Urinary bladder (tissue), 4 donors: ENCODE results near the gene SCN4A. TPM values are rescaled to one million over a fixed set of nuclear protein-coding genes. Genes with fewer than 3 reads are reported as not detected.

ENCODE experiments used
- DNase-seq: peaks from one replicate; pipeline ENCODE4 v3.0.0-alpha.2; 2015; ENCODE audit errors: extremely low spot score
- H3K27ac ChIP-seq: one replicate; pipeline ENCODE4 v1.5.1; 2013; ENCODE audit warnings: low read depth, mild to moderate bottlenecking, moderate library complexity
- H3K36me3 ChIP-seq: one replicate; pipeline ENCODE4 v1.6.1; 2013; ENCODE audit warnings: mild to moderate bottlenecking, moderate library complexity; ENCODE audit not compliant: insufficient read depth
- H3K4me1 ChIP-seq: one replicate; pipeline ENCODE4 v1.6.1; 2013; ENCODE audit warnings: mild to moderate bottlenecking, moderate library complexity; ENCODE audit not compliant: insufficient read depth
- H3K4me3 ChIP-seq: one replicate; pipeline ENCODE4 v1.5.1; 2013; ENCODE audit warnings: low read depth, low read length
- WGBS: extraction: QIAGEN DNeasy Blood & Tissue Kit; methylation state at CpG from one replicate; pipeline ENCODE4 v1.1.7; 2013; 5-methylcytosine and 5-hydroxymethylcytosine counted together
- polyA plus RNA-seq: library from polyadenylated mRNA; stranded (reverse); fragments of 200-250 nt; gene quantifications from one replicate; pipeline ENCODE4 v1.2.3, GENCODE V29; 2013
- total RNA-seq: library from RNA; depleted of rRNA; stranded (reverse); fragments of >200 nt; gene quantifications from one replicate; pipeline ENCODE4 v1.2.3, GENCODE V29; 2014
- donor health status: healthy with polysubstance abuse.
- donor health status: healthy.

The SCN4A gene
- total and polyA plus RNA-seq, 2 donors = 0.65 to 1.6 TPM

DNA sequence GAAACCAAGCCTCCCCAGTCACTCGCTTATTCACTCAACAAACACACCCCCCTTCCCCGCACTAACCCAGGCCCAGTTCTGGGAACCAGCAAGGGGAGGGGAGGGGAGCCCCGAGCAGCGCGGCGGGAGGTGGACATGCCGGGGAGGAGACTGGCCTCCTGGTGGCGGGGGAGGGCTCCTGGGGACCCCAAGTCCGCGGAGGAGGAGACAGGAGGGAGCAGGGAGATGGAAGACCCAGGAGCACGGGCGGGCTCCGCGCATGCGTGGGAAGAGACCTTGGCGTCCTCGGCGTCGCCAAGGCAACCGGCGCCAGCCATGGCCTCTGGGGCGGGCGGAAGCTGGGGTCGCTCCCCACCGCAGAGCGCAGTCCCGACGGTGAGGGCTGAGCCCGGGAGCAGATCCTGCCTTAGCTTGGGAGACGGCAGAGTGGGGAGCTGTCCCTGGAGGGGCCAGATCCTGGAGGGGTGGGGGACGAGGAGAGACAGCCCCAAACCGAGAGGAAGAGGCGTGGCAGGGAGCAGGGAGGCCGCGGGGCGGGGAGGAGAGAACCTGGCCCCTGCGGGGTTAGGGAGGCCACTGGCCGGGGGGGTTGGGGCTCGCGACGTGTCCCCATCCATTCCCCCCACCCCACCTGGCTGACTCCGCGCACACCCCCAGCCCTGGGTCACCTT lies 25.5 kb upstream of the SCN4A start, which contains the start of gene PRR29:
PRR29 (plus strand) TSS at position 302 of the 671 bp plus-strand sequence; CDS start at position 316, 14 bp downstream.
- Histone ChIP-seq H3K36me3 (no peaks in the 10 kb centered on the region), H3K4me1 (no peaks in the 10 kb centered on the region), H3K27ac (no peak within 1 kb of the TSS), H3K4me3 (peak within 1 kb of the TSS; percentile 49)
- 1% methylated on average over 43 of the region's 43 CpGs for WGBS
- DNase-seq = no peak

DNA sequence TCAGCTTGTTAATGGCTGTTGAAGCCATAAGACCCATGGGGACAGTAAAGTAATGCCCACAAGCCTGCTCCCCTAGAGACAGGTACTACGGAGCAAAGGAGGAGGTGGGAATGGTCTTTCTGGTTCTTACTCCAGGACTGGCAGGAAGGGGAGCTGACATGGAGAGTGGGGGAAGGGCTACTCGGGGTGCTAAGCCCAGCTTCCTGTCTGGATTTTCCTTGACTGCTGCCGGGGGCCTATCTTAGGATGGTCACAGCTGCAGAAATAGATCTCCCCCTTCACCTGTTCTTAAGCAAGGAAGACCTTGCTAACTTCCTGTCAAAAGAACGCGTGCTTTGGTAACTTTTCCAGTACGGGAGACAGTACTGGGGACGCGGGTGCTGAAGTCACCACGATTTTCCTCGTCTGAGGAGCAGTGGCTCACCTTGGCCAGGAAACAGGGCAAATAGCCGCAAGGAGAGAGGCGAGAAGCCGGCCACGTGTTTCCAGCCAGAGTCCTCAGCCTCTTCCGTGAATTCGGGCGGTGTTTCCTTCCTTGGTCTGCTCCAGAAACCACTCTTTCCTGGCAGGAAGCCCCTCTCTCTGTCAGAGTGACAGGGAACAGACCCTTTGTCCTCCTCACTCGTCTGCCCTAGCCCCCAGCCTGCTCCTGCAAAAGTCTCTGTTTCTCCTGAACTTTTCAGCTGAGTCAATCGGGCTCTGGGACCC lies 24.8 kb upstream of the SCN4A start:
- Histone ChIP-seq H3K27ac (no peak overlapping the region), H3K4me3 (peak overlapping the region; percentile 49), H3K36me3 (no peaks in the 10 kb centered on the region), H3K4me1 (no peaks in the 10 kb centered on the region)
- DNase-seq = no peak
- 17% methylated on average over 19 of the region's 19 CpGs for WGBS

DNA sequence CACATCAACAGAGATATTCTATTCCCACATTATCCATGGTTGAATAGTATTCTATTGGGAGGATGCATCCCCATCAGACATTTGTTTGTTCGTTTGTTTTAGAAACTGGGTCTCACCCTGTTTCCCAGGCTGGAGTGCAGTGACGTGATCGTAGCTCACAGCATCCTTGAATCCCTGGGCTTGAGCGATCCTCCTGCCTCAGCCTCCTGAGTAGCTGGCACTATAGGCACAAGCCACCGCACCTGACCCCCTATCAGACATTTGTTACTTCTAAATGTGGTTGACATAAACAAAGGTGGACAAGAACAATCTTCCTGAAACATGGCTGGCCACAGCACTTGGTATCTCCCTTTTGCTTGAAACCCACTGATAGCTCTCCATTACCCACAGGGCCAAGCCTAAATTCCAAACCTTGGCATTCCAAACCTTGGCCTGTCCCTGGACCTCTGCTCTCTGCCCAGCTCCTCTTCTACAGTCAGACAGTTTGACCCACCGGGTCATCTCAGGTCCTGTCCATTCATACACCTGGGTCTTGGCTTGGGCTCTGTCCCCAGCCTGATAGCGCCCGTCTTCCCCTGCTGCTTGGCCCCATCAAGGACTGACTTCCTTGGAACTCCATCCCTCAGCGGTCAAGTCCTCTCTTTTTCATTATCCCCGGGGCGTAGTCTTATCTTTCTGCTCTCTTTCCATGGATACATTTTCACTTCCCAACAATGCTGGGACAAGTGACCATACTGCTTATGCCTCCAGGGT lies 23.9 kb upstream of the SCN4A start:
- Histone ChIP-seq H3K4me1 (no peaks in the 10 kb centered on the region), H3K27ac (no peak overlapping the region), H3K36me3 (no peaks in the 10 kb centered on the region), H3K4me3 (no peak overlapping the region)
- DNase-seq = no peak
- 94% methylated on average over 11 of the region's 11 CpGs for WGBS

GRCh38 chr17:63995626-63996025 lies 22.9 kb upstream of the SCN4A start:
- no peak for DNase-seq
- H3K4me1 ChIP-seq = no peaks in the 10 kb centered on the region
- 85% methylated on average over 5 of the region's 5 CpGs for WGBS

DNA sequence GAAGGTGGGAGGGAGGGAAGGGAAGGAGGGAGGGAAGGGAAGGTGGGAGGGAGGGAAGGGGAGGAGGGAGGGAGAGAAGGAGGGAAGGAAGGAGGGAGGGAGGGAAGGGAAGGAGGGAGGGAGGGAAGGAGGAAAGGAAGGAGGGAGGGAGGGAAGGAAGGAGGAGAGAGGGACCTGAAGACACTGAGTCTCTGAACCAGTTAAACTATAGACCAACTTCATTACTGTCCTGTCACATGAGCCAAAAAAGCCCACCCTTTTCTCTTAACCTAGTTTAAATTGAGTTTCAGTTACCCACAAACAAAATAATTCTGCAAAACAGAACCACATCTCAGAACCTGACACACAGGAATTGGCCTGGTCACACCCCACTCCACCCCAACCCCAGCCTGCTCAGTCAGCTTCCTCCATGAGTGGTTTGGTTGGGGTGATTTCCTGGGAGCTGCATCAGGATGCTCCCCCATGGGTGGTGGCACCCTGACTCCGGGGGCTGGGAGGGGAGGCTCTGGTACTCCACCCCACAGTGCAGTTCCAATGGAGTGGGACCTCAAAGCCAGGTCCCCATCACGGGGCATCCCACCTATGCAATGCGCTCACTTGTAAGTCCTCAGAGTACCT lies 20.8 kb upstream of the SCN4A start:
- 83% methylated on average over 3 of the region's 3 CpGs for WGBS
- H3K4me1 ChIP-seq = no peaks in the 10 kb centered on the region
- DNase-seq = no peak
- H3K4me3 ChIP-seq = no peak overlapping the region
- no peaks in the 10 kb centered on the region for H3K36me3 ChIP-seq
- H3K27ac ChIP-seq = no peak overlapping the region

More at GRCh38 chr17:63995626-63996025, 22.9 kb upstream of the SCN4A start:
- no peak overlapping the region for H3K27ac ChIP-seq
- H3K4me3 ChIP-seq = no peak overlapping the region
- H3K36me3 ChIP-seq = no peaks in the 10 kb centered on the region

- DNase-seq = no peak
- Histone ChIP-seq H3K27ac (no peak overlapping the region), H3K36me3 (no peaks in the 10 kb centered on the region), H3K4me1 (no peaks in the 10 kb centered on the region), H3K4me3 (no peak overlapping the region)
- WGBS = 80% methylated on average over 11 of the region's 11 CpGs
Observed at GRCh38 chr17:63991611-63992010, 18.9 kb upstream of the SCN4A start.

DNA sequence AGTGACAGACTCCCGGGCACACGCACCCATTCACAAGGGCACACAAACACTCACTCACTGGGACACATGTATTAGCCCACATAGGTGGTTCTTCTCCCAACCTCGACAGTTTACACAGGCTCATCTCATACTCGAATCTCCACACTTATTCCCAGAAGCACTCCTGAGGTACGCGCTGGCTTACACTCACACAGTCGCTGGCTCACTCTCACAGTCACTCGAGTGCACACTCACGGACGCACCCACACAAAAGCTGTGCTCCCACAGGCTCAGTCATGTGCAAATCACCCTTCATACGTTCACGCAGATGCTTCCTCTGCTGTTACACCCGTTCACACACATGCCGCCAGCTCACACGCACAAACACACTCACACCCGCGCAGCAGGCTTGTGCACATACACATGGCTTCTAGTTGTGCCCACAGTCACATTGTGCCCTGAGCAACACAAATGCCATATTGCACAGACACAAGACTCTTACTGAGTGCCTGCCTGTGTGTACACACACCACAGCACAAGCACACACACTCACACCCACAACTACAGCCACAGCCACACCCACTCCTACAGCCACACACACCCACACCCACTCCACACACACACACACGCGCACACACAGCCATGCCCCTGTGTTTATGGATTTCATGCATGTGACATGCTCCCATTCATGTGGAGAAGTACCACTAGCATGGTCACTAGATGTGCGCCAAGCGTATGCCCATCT lies 17.1 kb upstream of the SCN4A start:
- H3K4me3 ChIP-seq = no peak overlapping the region
- no peak overlapping the region for H3K27ac ChIP-seq
- no peaks in the 10 kb centered on the region for H3K4me1 ChIP-seq
- WGBS = 90% methylated on average over 21 of the region's 21 CpGs
- no peaks in the 10 kb centered on the region for H3K36me3 ChIP-seq
- no peak for DNase-seq

DNA sequence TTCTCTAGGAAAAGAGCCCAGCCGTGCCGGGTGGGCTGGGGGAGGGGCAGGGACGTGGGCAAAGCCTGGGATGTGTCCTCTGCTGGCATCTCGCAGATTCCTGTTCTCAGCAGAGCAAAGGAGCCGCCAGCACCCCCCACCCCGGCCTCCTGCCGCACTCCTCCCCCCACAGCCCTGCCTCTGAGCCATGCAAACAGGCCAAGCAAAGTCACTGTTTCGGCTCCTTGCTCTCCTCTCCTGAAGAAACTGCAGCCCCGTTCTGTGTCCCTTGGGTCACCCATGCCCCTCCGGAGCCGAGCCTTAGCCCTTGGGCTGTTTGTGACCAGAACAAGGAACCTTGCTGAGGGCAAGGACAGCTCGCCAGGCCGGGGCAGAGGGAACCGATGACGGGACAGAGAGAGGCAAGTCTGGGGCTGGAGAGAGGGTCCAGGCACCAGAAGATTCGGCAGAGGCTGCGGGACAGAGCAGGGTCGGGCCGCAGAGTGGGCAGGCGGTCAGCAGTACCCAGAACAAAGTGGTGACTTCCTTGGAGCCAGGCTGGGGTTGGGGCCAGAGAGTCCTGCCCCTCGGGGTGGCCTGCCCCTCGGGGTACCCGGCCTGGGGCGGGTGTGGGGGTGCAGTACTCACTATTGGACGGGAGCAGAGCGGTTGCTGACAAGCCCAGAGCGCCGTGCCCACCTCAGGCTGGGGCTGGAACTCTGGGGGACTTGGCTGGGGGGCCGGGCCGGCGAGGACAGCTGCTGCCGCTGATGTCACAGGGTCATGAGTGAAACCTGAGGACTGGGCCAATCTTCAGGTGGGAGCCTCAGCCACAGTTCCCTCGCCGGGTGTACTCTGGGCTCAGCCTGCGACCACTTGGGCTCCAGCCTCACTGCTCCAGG lies 16.3 kb upstream of the SCN4A start:
- DNase-seq = no peak
- no peak overlapping the region for H3K27ac ChIP-seq
- H3K4me1 ChIP-seq = no peaks in the 10 kb centered on the region
- WGBS = 52% methylated on average over 35 of the region's 35 CpGs
- H3K4me3 ChIP-seq = no peak overlapping the region
- no peaks in the 10 kb centered on the region for H3K36me3 ChIP-seq

GRCh38 chr17:63988127-63988478 lies 15.4 kb upstream of the SCN4A start:
- no peaks in the 10 kb centered on the region for H3K4me1 ChIP-seq
- WGBS = 95% methylated on average over 5 of the region's 5 CpGs
- H3K36me3 ChIP-seq = no peaks in the 10 kb centered on the region
- no peak overlapping the region for H3K4me3 ChIP-seq
- DNase-seq = no peak
- H3K27ac ChIP-seq = no peak overlapping the region

DNA sequence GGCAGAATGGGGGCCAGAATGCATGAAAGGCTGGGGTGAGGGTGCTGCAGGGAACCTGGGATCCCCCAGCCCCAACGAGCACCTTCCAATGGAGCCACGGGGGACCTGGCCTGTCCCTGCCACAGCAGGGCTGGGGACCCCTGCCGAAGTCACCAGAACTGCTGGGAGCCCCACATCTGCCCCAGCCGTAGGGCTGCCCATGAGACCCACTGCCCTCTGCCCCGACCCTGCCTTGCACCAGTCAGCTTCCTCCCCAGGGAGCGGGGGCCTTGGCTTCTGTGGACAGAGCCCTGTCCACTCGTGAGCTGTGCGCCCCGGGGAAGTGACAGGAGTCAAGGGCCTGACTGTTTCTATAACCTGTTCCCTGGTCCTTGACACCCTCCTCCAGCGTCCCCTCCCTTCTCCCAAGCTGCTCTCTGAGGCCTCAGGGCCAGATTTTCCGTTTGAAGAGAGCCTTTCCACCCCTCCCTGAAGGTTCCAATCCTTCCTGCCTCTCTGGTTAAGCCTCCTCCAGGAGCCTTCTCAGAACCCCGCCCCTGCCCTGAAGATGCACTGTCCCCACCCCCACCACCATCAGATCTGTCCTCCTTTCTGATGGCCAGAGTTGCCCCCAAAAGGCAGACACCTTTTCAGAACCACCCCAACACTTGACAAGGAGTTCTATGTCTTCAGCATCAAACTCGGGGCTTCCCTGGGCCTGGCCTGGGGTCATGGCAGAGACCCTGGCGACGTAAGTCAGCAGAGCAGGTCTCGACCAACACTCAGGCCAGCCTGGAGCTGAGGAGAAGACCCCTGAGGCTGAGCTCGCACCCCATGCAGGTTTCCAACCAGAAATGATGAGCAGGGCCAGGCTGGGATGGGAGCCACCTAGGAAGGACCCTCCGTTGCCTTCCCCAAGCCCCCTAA lies 14.8 kb upstream of the SCN4A start:
- no peaks in the 10 kb centered on the region for H3K36me3 ChIP-seq
- no peaks in the 10 kb centered on the region for H3K4me1 ChIP-seq
- no peak overlapping the region for H3K4me3 ChIP-seq
- no peak overlapping the region for H3K27ac ChIP-seq
- no peak for DNase-seq
- WGBS = 85% methylated on average over 18 of the region's 18 CpGs

DNA sequence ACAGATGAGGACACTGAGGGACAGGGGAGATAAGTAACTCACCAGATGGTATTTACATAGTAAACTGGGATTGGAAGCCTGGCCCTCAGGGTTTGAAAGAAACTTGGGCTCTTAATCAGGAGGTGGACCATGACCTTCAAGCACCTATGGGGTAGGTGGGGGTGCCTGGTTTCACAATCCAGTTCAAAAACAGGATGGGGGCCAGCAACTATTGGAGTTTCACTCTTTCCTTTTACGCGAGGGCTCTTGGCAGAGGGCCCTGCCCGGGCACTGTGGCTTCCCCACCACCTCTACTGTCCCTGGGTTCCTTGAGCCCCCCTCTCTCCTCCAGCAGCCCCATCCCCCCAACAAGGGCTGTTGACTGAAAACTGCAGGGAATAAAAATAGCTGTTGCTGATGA lies 14.1 kb upstream of the SCN4A start:
- H3K36me3 ChIP-seq = no peaks in the 10 kb centered on the region
- no peak for DNase-seq
- H3K4me3 ChIP-seq = no peak overlapping the region
- WGBS = 73% methylated on average over 3 of the region's 3 CpGs
- no peaks in the 10 kb centered on the region for H3K4me1 ChIP-seq
- no peak overlapping the region for H3K27ac ChIP-seq
